ENCODE measurements around the gene BTBD9.

GRCh38 chr6:38524436-38525145 lies 115.1 kb downstream of the BTBD9 start:
- no peak for TF ChIP-seq POLR2A (IDR thresholded peaks at IDR 0.05; ENCODE audit: low read depth, low read length)
- TF ChIP-seq POLR2AphosphoS5 (IDR thresholded peaks at IDR 0.05; ENCODE audit: low read depth, low read length): no peak
